Left ventricle myocardium superior (tissue), 1 donor: ENCODE data around the gene ZNF81. TPM values are rescaled to one million over a fixed set of nuclear protein-coding genes. Genes with fewer than 3 reads are reported as not detected.
"Not testable (repeated sequence)": the region's sequence is repeated elsewhere in the genome, so short reads cannot be mapped to it uniquely, and the experiment has no call there.

Experiments
- ATAC-seq: fragments of 200-7000 bp; cut with Tn5 transposase; one replicate; pipeline ENCODE4 v1.9.1; 2020; ENCODE audit warnings: mild to moderate bottlenecking, moderate library complexity
- DNase-seq: peaks from one replicate; pipeline ENCODE4 v3.0.0-alpha.2; 2020
- intact Hi-C: fragments of 100-400 bp; cut with micrococcal nuclease; formaldehyde crosslinking; loops from one replicate; pipeline ENCODE4 v1.11.0; 2022
- total RNA-seq: library from RNA; stranded (reverse); fragmentation: NEBNext Ultra II Directional; extraction: Animal tissue kit (Norgen Biotek cat#: 25700); gene quantifications from one replicate; pipeline ENCODE4 v1.2.1, GENCODE V29; 2021
- donor health status: DM: no; HTN: yes; CAD: no; lungs with severe emphysema.

ZNF81 gene
- total RNA-seq, 1 donor from 2014 or later, result 4.7 TPM

- ATAC-seq, result no peak
- intact Hi-C loops, result no loop called here
Measured at GRCh38 chrX:47902161-47902560, 65.5 kb downstream of the ZNF81 start.

GRCh38 chrX:47915886-47916493 lies 79.3 kb downstream of the ZNF81 start:
- DNase-seq (no peak), ATAC-seq (no peak)
- intact Hi-C loops, result no loop called here

More at GRCh38 chrX:47902161-47902560, 65.5 kb downstream of the ZNF81 start:
- no peak for DNase-seq

DNA sequence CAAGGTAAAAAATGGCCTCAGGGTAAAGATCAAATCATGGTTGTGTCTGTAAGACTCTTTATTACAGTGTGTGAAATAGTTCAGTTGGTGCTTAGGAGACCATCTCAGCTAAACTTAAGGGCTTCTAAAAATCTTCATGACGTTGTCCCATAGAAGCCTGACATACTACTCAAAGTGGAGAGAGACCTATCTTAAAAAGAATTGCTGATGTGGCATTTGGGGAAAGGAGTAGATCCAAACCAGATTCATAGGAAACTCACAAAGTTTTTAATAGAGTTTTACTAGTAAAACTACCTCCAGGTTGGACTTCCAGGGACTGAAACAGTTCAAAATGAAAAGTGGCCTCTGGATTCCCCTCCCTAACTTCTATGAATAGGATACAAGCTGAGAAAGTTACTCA lies 81.6 kb downstream of the ZNF81 start:
- intact Hi-C loops, result no loop called here
- no peak for DNase-seq
- ATAC-seq, result no peak

GRCh38 chrX:47927212-47927611 lies 90.5 kb downstream of the ZNF81 start:
- ATAC-seq (no peak), DNase-seq (no peak)
- intact Hi-C loops, result no loop called here

DNA sequence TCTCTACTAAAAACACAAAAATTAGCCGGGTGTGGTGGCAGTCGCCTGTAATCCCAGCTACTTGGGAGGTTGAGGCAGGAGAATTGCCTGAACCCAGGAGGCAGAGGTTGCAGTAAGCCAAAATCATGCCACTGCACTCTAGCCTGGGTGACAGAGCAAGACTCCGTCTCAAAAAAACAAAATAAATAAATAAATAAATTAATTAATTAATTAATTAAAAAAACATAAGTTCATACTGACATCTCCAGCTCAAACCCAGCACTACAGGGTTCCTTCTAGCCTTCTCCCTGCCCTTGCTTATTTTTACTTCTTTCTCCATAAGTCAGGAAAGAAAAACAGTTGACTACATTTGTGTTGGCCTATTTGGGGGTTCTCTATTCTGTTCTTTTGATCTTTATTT lies 95.3 kb downstream of the ZNF81 start:
- intact Hi-C loops, ATAC-seq, DNase-seq: not testable (repeated sequence)

DNA sequence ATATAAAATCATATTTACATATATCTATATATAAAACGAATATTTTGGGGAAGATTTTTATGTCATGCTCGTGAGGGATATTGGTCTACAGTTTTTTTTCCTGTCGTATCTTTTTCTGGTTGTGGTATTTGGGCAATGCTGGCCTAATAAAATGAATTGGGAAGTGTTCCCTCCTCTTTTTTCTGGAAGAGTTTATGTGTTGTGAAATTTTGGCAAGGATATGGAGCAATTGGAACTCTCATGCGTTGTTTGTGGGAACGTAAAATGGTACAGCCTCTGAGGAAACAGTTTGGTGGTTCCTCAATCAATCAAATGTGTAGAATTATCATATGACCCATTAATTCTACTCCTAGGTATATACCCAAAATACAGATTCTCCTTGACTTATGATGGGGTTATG lies 97.2 kb downstream of the ZNF81 start:
- ATAC-seq, result no peak
- intact Hi-C loops, result no loop called here

DNA sequence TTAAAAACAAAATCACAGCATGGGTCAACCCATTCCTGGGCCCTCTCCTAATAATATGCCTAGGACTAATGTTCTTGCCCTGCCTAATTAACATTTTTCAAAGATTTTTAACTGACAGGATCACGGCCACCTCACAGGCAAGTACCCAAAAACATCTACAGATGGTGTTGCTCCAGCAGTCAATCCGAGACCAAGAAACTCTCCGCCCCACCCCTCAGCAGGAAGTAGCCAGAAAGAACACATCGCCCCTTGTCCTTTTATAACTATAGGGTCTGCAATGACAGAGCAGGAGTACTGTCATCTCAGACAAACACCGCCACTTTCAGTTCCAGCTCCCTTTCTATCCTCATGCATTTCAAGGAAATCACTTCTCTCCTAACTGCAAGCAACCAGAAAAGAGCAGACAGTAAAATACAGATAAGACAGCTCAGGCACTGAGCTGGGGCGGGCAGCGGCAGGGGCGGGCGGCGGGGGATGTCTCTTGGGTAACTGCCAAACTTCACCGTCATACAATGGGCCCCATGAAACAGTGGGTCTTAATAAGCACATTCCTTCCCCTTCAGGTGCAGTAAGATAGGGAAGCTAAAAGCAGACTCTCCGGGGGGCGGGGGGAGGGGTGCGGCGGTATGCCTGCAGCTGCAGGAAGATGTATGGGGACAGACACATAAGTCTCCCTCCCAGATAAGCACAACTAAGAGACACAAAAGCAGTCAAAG lies 99.7 kb downstream of the ZNF81 start:
- intact Hi-C loops, result no loop called here
- no peak for ATAC-seq
- DNase-seq, result no peak

More for the DNA sequence above, 97.2 kb downstream of the ZNF81 start:
- DNase-seq, result no peak

DNA sequence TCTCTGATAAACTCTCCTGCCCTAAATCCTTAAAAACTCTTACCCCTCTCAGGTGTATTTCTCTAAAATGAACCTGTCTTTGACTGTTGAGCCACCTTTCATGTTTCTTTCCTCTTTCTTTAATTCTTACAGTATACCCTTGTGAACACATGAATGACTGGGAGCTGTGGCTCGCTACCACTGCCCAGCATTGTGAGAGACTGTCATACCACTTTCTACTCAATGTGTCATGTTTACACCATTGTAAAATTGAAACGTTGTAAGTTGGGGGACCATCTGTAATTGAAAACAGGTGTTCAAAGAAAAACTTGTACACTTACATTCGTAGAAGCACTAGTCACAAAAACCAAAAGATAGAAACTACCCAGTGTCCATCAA lies 100.2 kb downstream of the ZNF81 start:
- ATAC-seq (no peak), DNase-seq (no peak)
- intact Hi-C loops, result no loop called here

DNA sequence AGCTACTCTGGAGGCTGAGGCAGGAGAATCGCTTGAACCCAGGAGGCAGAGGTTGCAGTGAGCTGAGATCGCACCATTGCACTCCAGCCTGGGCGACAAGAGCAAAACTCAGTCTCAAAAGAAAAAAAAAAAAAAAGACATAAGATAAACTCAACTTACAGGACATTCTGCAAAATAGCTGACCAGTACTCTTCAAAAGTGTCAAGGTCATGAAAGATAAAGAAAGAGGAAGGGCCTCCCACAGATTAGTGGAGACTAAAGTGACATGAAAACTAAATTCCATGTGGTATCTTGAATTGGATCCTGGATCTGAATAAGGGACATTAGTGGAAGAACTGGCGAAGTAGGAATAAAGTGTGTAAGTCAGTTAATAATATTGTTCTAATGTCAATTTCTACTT lies 103.7 kb downstream of the ZNF81 start:
- DNase-seq (no peak), ATAC-seq (no peak)
- intact Hi-C loops, result no loop called here

GRCh38 chrX:47941423-47941822 lies 104.7 kb downstream of the ZNF81 start:
- ATAC-seq (no peak), DNase-seq (no peak)
- intact Hi-C loops, result no loop called here

- ATAC-seq, DNase-seq, intact Hi-C loops: not testable (repeated sequence)
Measured at GRCh38 chrX:47955295-47955694, 118.6 kb downstream of the ZNF81 start.

GRCh38 chrX:47956016-47956415 lies 119.3 kb downstream of the ZNF81 start:
- no peak for ATAC-seq
- DNase-seq, result no peak
- intact Hi-C loops, result no loop called here

DNA sequence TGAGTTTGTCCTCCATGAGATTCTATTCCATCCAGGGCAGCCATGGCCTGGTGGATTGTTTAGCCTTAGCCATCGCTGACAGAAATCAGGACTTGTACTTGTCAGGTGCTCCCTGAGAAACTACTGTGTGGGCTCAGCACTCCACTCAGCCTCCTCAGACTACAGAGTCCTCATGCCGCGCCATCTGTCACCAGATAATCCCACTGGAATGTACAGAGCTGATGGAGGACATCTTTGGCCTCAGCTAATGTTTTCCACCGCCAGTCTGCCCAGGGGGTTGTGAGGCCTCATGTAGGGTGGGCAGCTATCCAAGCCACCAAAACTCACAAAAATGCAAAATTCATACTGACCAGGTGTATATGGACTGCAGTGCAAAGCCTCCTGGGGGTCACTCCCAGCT lies 121.5 kb downstream of the ZNF81 start:
- intact Hi-C loops, ATAC-seq, DNase-seq: not testable (repeated sequence)

GRCh38 chrX:47958761-47959342 lies 122.2 kb downstream of the ZNF81 start:
- ATAC-seq (no peak), DNase-seq (no peak)
- intact Hi-C loops, result no loop called here

- ATAC-seq, result no peak
Measured at GRCh38 chrX:47960406-47960805, 123.7 kb downstream of the ZNF81 start.

DNA sequence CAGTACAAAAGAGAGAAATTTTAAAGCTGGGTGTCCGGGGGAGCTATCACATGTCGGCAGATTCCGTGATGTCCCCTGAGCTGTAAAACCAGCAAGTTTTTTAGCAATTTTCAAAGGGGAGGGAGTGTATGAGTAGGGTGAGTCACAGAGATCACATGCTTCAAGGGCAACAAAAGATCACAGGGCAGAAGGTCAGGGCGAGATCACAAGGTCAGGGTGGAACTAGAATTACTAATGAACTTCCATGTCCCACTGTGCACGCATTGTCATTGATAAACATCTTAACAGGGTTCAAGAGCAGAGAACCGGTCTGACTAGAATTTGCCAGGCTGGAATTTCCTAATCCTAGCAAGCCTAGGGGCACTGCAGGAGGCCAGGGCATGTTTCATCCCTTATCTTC lies 125.1 kb downstream of the ZNF81 start:
- ATAC-seq, intact Hi-C loops, DNase-seq: not testable (repeated sequence)

More at GRCh38 chrX:47960406-47960805, 123.7 kb downstream of the ZNF81 start:
- no peak for DNase-seq
- intact Hi-C loops, result no loop called here

DNA sequence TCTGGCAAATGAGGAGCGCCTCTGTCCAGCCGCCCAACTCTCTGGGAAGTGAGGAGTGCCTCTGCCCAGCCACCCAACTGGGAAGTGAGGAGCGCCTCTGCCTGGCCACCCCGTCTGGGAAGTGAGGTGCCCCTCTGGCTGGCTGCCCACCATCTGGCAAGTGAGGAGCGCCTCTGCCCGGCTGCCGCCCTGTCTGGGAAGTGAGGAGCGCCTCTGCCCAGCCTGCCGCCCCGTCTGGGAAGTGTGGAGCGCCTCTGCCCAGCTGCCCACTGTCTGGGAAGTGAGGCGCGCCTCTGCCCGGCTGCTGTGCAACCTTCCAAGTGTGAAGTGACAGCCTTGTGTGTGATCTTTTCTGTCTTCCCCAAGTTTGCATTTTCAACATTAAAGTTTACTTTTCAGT lies 128.8 kb downstream of the ZNF81 start:
- intact Hi-C loops, DNase-seq, ATAC-seq: not testable (repeated sequence)
